Sigmoid colon (tissue), 7 donors: ENCODE results near the gene NECTIN2. TPM values are rescaled to one million over a fixed set of nuclear protein-coding genes. Genes with fewer than 3 reads are reported as not detected.
"Not testable (repeated sequence)": the region's sequence is repeated elsewhere in the genome, so short reads cannot be mapped to it uniquely, and the experiment has no call there.

Experiments
- DNase-seq: peaks from one replicate; pipeline ENCODE4 v3.0.0-alpha.2; 2019
- H3K27ac ChIP-seq, 4 donors: fragments of 200-600 bp; sonication (generic); one replicate each; pipeline ENCODE4 v1.5.1; 2016 to 2019; ENCODE audit warnings: mild to moderate bottlenecking in 1 of 4
- H3K27me3 ChIP-seq, 3 donors: fragments of 200-600 bp; sonication (generic); one replicate each; pipeline ENCODE4 v1.5.1; 2019; ENCODE audit warnings: mild to moderate bottlenecking in 1 of 3
- H3K36me3 ChIP-seq, 4 donors: fragments of 200-600 bp; sonication (generic); one replicate each; pipeline ENCODE4 v1.5.1; 2016 to 2019
- H3K4me1 ChIP-seq, 4 donors: fragments of 200-600 bp; sonication (generic); one replicate each; pipeline ENCODE4 v1.5.1; 2017 to 2019
- H3K4me3 ChIP-seq, 4 donors: fragments of 200-600 bp; sonication (generic); one replicate each; pipeline ENCODE4 v1.5.1; 2017 to 2019; ENCODE audit warnings: mild to moderate bottlenecking in 2 of 4, moderate library complexity in 1 of 4
- H3K9me3 ChIP-seq, 4 donors: fragments of 200-600 bp in 3 of 4; sonication (generic) in 3 of 4; one replicate each; pipeline versions ENCODE4 v1.5.1 to v1.6.1; 2013 to 2019
- CTCF ChIP-seq, 4 experiments: fragments of 450-650 bp in 3 of 4; fragments of 200-600 bp in 1 of 4; IDR thresholded peaks; one replicate each; pipeline ENCODE4 v1.5.1; 2016 to 2019; ENCODE audit warnings: antibody characterized with exemption in 4 of 4, mild to moderate bottlenecking in 3 of 4, moderate library complexity in 2 of 4
- EP300 ChIP-seq, 4 donors: sonication (generic); formaldehyde crosslinking; IDR thresholded peaks; one replicate each; pipeline ENCODE4 v1.6.1; 2017; ENCODE audit warnings: antibody characterized with exemption in 4 of 4
- POLR2A ChIP-seq, 2 donors: fragments of 450-650 bp; IDR thresholded peaks; one replicate each; pipeline ENCODE4 v1.6.1; 2016; ENCODE audit warnings: antibody characterized with exemption in 2 of 2, mild to moderate bottlenecking in 2 of 2, moderate library complexity in 2 of 2
- POLR2AphosphoS5 ChIP-seq, 4 donors: sonication (generic); formaldehyde crosslinking; IDR thresholded peaks; one replicate each; pipeline ENCODE4 v1.6.1; 2017; ENCODE audit warnings: antibody characterized with exemption in 4 of 4
- WGBS, 2 donors: extraction: QIAGEN DNeasy Blood & Tissue Kit; methylation state at CpG; one replicate each; pipeline ENCODE4 v1.1.7; 2013; 5-methylcytosine and 5-hydroxymethylcytosine counted together
- intact Hi-C: fragments of 100-400 bp; cut with DNase I; formaldehyde crosslinking; loops from one replicate; pipeline ENCODE4 v1.15.1; 2023
- polyA plus RNA-seq, 3 donors: library from polyadenylated mRNA; stranded (reverse); fragments of 200-250 nt; gene quantifications; one replicate each; pipeline ENCODE4 v1.2.3, GENCODE V29; 2013
- total RNA-seq, 4 donors: library from RNA; depleted of rRNA; stranded (reverse); fragments of >200 nt; gene quantifications; one replicate each; pipeline ENCODE4 v1.1.0, GENCODE V29; 2016
- donor health status: healthy with polysubstance abuse.
- donor health status: Bipolar disorder and iron deficiency.
- donor health status: healthy.

NECTIN2 gene
- total and polyA plus RNA-seq, 7 donors, result 15.6 to 68.6 (median 27.3) TPM

- peak overlapping the region in 1 of 4 donors; percentile 49 for H3K27ac ChIP-seq
- intact Hi-C loops, result no loop called here
- H3K27me3 ChIP-seq, result peaks cover 0 to 17% (median 5%) of the 10 kb centered on the region in 3 donors
- H3K4me1 ChIP-seq, result peaks cover 0 to 11% (median 8%) of the 10 kb centered on the region in 4 donors
- H3K4me3 ChIP-seq, result no peak overlapping the region
- TF ChIP-seq EP300 (IDR thresholded peaks at IDR 0.05), result no peak
- TF ChIP-seq POLR2A (IDR thresholded peaks at IDR 0.05), result no peak
- TF ChIP-seq CTCF (IDR thresholded peaks at IDR 0.05), result no peak
- no peak for TF ChIP-seq POLR2AphosphoS5 (IDR thresholded peaks at IDR 0.05)
- H3K36me3 ChIP-seq, result no peaks in the 10 kb centered on the region
- DNase-seq, result no peak
- H3K9me3 ChIP-seq, result no peaks in the 10 kb centered on the region
- 76 to 80% methylated on average over 11 of the region's 11 CpGs for WGBS, 2 donors
Observed at GRCh38 chr19:44822177-44822576, 23.9 kb upstream of the NECTIN2 start.

GRCh38 chr19:44822670-44823372, 23.3 kb upstream of the NECTIN2 start:
- intact Hi-C loops, result no loop called here
- Histone ChIP-seq H3K4me3 (no peak overlapping the region), H3K4me1 (peaks cover 0 to 11% (median 8%) of the 10 kb centered on the region in 4 donors), H3K27ac (no peak overlapping the region), H3K9me3 (no peaks in the 10 kb centered on the region), H3K36me3 (no peaks in the 10 kb centered on the region), H3K27me3 (peaks cover 0 to 17% (median 5%) of the 10 kb centered on the region in 3 donors)
- WGBS, 2 donors, result 72 to 78% methylated on average over 10 of the region's 10 CpGs
- DNase-seq, result no peak
- TF ChIP-seq POLR2A (IDR thresholded peaks at IDR 0.05), result no peak
- TF ChIP-seq CTCF (IDR thresholded peaks at IDR 0.05), result no peak
- no peak for TF ChIP-seq EP300 (IDR thresholded peaks at IDR 0.05)
- TF ChIP-seq POLR2AphosphoS5 (IDR thresholded peaks at IDR 0.05), result no peak

- TF ChIP-seq POLR2AphosphoS5 (IDR thresholded peaks at IDR 0.05), result no peak
- TF ChIP-seq CTCF (IDR thresholded peaks at IDR 0.05), result no peak
- no peak for TF ChIP-seq EP300 (IDR thresholded peaks at IDR 0.05)
- no peak for TF ChIP-seq POLR2A (IDR thresholded peaks at IDR 0.05)
- Histone ChIP-seq H3K27ac (no peak overlapping the region), H3K27me3 (peaks cover 0 to 17% (median 5%) of the 10 kb centered on the region in 3 donors), H3K36me3 (no peaks in the 10 kb centered on the region), H3K4me3 (no peak overlapping the region), H3K4me1 (peaks cover 0 to 11% (median 8%) of the 10 kb centered on the region in 4 donors), H3K9me3 (no peaks in the 10 kb centered on the region)
- no peak for DNase-seq
- intact Hi-C loops, result no loop called here
- 10 to 48% methylated on average over 4 of the region's 4 CpGs for WGBS, 2 donors
Observed at GRCh38 chr19:44823373-44823698, 22.8 kb upstream of the NECTIN2 start.

- 65 to 86% methylated on average over 4 of the region's 4 CpGs for WGBS, 2 donors
- intact Hi-C loops, result no loop called here
- H3K27ac ChIP-seq, result no peak overlapping the region
- H3K27me3 ChIP-seq, result peaks cover 0 to 17% (median 5%) of the 10 kb centered on the region in 3 donors
- H3K36me3 ChIP-seq, result no peaks in the 10 kb centered on the region
- H3K9me3 ChIP-seq, result no peaks in the 10 kb centered on the region
- no peak overlapping the region for H3K4me3 ChIP-seq
- TF ChIP-seq EP300 (IDR thresholded peaks at IDR 0.05), result no peak
- TF ChIP-seq POLR2AphosphoS5 (IDR thresholded peaks at IDR 0.05), result no peak
- TF ChIP-seq CTCF (IDR thresholded peaks at IDR 0.05), result no peak
- no peak for TF ChIP-seq POLR2A (IDR thresholded peaks at IDR 0.05)
- H3K4me1 ChIP-seq, result peaks cover 0 to 11% (median 8%) of the 10 kb centered on the region in 4 donors
- no peak for DNase-seq
Observed at GRCh38 chr19:44824761-44825160, 21.3 kb upstream of the NECTIN2 start.

GRCh38 chr19:44832875-44833274, 13.2 kb upstream of the NECTIN2 start:
- H3K36me3 ChIP-seq, DNase-seq, intact Hi-C loops, H3K4me1 ChIP-seq, H3K4me3 ChIP-seq, H3K27ac ChIP-seq, H3K9me3 ChIP-seq: not testable (repeated sequence)
- H3K27me3 ChIP-seq, result peaks cover 0 to 10% (median 0%) of the 10 kb centered on the region in 3 donors
- 59 to 82% methylated on average over 6 of the region's 6 CpGs for WGBS, 2 donors

GRCh38 chr19:44834399-44834798, 11.7 kb upstream of the NECTIN2 start:
- H3K36me3 ChIP-seq, intact Hi-C loops, H3K4me1 ChIP-seq, DNase-seq, H3K9me3 ChIP-seq, H3K27ac ChIP-seq, H3K4me3 ChIP-seq: not testable (repeated sequence)
- WGBS, 2 donors, result 63 to 82% methylated on average over 8 of the region's 8 CpGs
- H3K27me3 ChIP-seq, result peaks cover 0 to 10% (median 0%) of the 10 kb centered on the region in 3 donors
